OCI-LY3 (cell line): Measurements from ENCODE around the gene TDRD15.

Experiments used
- H2AFZ ChIP-seq: fragments of 200-600, 300-600 bp; shearing (Covaris generic); 2 replicates; pipeline ENCODE4 v1.6.0; 2014; ENCODE audit warnings: antibody characterized with exemption, low read depth, low read length
- H3K27ac ChIP-seq: fragments of 200-600, 300-600 bp; sonication (generic); 2 replicates; pipeline ENCODE4 v1.5.1; 2014; ENCODE audit warnings: mild to moderate bottlenecking, low read length, moderate library complexity, mixed read lengths
- H3K27me3 ChIP-seq: fragments of 200-600, 300-600 bp; sonication (generic); 2 replicates; pipeline ENCODE4 v1.6.1; 2014; ENCODE audit warnings: low read depth, low read length, mixed read lengths
- H3K36me3 ChIP-seq: fragments of 200-600, 300-600 bp; sonication (generic); replicated peaks from 2 replicates; pipeline ENCODE3; 2014; ENCODE audit warnings: low read depth, low read length, mixed read lengths
- H3K4me1 ChIP-seq: fragments of 300-600, 200-600 bp; sonication (generic); 2 replicates; pipeline ENCODE4 v1.6.1; 2014; ENCODE audit warnings: low read length, mixed read lengths
- H3K4me2 ChIP-seq: fragments of 200-600, 300-600 bp; sonication (generic); 2 replicates; pipeline ENCODE4 v1.6.1; 2014; ENCODE audit warnings: low read length, mixed read lengths
- H3K4me3 ChIP-seq: fragments of 300-600, 200-600 bp; sonication (generic); 2 replicates; pipeline ENCODE4 v1.5.1; 2014; ENCODE audit warnings: antibody characterized with exemption, mild to moderate bottlenecking, low read length, moderate library complexity
- H3K79me2 ChIP-seq: fragments of 300-600, 200-600 bp; shearing (Covaris generic); 2 replicates; pipeline ENCODE4 v1.6.1; 2014; ENCODE audit warnings: mild to moderate bottlenecking, low read length, mixed read lengths
- H3K9ac ChIP-seq: fragments of 300-600, 200-600 bp; shearing (Covaris generic); 2 replicates; pipeline ENCODE4 v1.6.0; 2014; ENCODE audit warnings: mild to moderate bottlenecking, low read length, moderate library complexity
- H3K9me3 ChIP-seq: fragments of 200-600, 300-600 bp; shearing (Covaris generic); 2 replicates; pipeline ENCODE4 v1.6.1; 2014; ENCODE audit warnings: low read length, mixed read lengths; ENCODE audit not compliant: insufficient read depth
- H4K20me1 ChIP-seq: fragments of 200-600, 300-600 bp; sonication (generic); 2 replicates; pipeline ENCODE4 v1.6.1; 2016; ENCODE audit warnings: low read length, mixed read lengths; ENCODE audit not compliant: insufficient read depth
- EZH2phosphoT487 ChIP-seq: fragments of 200-600 bp; shearing (Covaris generic); IDR thresholded peaks from 2 replicates; pipeline ENCODE4 v1.6.1; 2018; ENCODE audit warnings: antibody characterized with exemption, mixed run types, low read depth
- TF ChIP-seq, protein P1 (sequence below): fragments of 200-600, 300-600 bp; sonication (generic); IDR thresholded peaks from 2 replicates; pipeline ENCODE4 v1.5.1; 2014; ENCODE audit warnings: antibody characterized with exemption, low read length, low read depth

TDRD15 gene

DNA sequence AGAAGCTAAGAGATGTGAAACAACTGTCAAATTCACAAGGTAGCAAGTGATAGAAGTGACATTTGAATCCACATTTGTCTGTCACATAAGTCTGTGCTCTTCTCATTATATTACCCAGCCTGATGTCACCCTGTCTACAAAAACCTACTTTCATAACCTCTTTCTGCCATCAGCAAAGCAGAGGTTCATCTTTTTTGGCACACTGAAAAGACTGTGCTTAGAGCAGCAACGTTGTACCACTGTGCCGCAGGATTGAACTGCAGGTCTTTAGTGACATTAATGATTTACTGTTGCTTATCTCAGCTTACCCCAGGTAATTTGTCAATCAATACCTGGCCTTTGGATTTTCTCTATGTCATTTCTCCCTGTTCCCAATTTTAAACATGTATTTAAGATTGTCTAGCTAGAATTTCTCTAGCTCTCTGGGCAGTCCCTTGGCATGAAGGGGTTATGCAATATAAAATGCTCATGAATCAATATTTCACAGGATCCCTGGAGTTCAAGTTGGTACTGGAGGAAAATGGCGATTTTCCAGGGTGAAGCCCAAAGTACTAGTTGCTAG, 31.4 kb upstream of the TDRD15 start:
- TF ChIP-seq, protein P1, sequence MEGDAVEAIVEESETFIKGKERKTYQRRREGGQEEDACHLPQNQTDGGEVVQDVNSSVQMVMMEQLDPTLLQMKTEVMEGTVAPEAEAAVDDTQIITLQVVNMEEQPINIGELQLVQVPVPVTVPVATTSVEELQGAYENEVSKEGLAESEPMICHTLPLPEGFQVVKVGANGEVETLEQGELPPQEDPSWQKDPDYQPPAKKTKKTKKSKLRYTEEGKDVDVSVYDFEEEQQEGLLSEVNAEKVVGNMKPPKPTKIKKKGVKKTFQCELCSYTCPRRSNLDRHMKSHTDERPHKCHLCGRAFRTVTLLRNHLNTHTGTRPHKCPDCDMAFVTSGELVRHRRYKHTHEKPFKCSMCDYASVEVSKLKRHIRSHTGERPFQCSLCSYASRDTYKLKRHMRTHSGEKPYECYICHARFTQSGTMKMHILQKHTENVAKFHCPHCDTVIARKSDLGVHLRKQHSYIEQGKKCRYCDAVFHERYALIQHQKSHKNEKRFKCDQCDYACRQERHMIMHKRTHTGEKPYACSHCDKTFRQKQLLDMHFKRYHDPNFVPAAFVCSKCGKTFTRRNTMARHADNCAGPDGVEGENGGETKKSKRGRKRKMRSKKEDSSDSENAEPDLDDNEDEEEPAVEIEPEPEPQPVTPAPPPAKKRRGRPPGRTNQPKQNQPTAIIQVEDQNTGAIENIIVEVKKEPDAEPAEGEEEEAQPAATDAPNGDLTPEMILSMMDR: no peak
- TF ChIP-seq EZH2phosphoT487: no peak
- no peaks in the 10 kb centered on the region for H3K4me1 ChIP-seq
- no peak overlapping the region for H3K9ac ChIP-seq

DNA sequence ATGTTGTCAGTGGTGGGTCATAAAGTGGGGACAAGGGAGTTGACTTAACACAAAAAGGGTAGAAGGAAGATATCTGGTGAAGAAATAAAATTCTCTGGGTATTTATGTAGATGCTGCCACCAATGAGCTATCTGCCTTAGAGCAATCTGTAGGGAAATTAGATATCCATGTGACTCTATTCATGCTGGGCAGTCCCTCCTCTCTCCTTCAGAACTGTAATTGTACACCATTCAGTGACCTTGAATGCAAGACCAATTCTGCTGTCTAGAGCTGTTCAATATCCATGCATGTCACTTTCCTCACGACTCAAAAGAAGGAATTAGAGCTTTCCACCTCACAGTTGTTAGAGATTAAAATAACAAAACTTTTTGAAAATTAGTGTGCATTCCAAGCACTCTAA, 28.6 kb upstream of the TDRD15 start:
- Histone ChIP-seq H3K9me3 (no peaks in the 10 kb centered on the region), H4K20me1 (no peaks in the 10 kb centered on the region), H3K4me1 (no peaks in the 10 kb centered on the region)

More for the DNA sequence above, 31.4 kb upstream of the TDRD15 start:
- Histone ChIP-seq H3K36me3 (no peaks in the 10 kb centered on the region), H3K4me2 (no peak overlapping the region), H2AFZ (no peak overlapping the region), H3K9me3 (no peaks in the 10 kb centered on the region), H3K27me3 (no peaks in the 10 kb centered on the region), H3K4me3 (no peak overlapping the region), H3K27ac (no peak overlapping the region), H4K20me1 (no peaks in the 10 kb centered on the region), H3K79me2 (no peaks in the 10 kb centered on the region)

DNA sequence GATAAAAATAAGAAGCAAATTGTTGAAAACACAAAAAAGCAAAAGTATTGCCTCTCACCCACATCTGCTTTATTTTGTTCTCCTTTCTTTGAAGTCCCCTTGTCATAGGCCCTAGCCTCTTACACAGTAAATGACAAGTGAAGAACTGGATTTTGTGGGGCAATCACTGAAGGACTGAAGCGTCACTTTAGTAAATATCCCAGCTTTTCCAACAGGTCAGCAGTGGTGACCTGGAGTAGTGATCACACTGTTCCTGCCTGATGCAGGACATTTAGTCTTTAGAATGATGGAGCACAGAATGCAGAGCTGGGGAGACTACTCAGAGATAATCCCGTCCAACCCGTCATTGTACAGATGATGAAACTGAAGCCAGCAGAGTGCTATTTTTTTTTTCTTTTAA, 28.1 kb upstream of the TDRD15 start:
- no peak overlapping the region for H3K4me2 ChIP-seq
- no peaks in the 10 kb centered on the region for H3K4me1 ChIP-seq
- no peak for TF ChIP-seq EZH2phosphoT487
- TF ChIP-seq, protein P1: no peak
- H3K36me3 ChIP-seq: no peaks in the 10 kb centered on the region
- H3K9ac ChIP-seq: no peak overlapping the region
- no peaks in the 10 kb centered on the region for H3K27me3 ChIP-seq
- H3K4me3 ChIP-seq: no peak overlapping the region
- no peaks in the 10 kb centered on the region for H3K79me2 ChIP-seq
- no peaks in the 10 kb centered on the region for H3K9me3 ChIP-seq
- no peak overlapping the region for H2AFZ ChIP-seq
- H4K20me1 ChIP-seq: no peaks in the 10 kb centered on the region
- no peak overlapping the region for H3K27ac ChIP-seq

More for the DNA sequence above, 28.6 kb upstream of the TDRD15 start:
- no peak overlapping the region for H3K4me2 ChIP-seq
- no peaks in the 10 kb centered on the region for H3K79me2 ChIP-seq
- no peaks in the 10 kb centered on the region for H3K36me3 ChIP-seq
- no peak overlapping the region for H3K9ac ChIP-seq
- H3K27me3 ChIP-seq: no peaks in the 10 kb centered on the region
- TF ChIP-seq EZH2phosphoT487: no peak
- TF ChIP-seq, protein P1: no peak
- no peak overlapping the region for H3K4me3 ChIP-seq
- no peak overlapping the region for H3K27ac ChIP-seq
- no peak overlapping the region for H2AFZ ChIP-seq

DNA sequence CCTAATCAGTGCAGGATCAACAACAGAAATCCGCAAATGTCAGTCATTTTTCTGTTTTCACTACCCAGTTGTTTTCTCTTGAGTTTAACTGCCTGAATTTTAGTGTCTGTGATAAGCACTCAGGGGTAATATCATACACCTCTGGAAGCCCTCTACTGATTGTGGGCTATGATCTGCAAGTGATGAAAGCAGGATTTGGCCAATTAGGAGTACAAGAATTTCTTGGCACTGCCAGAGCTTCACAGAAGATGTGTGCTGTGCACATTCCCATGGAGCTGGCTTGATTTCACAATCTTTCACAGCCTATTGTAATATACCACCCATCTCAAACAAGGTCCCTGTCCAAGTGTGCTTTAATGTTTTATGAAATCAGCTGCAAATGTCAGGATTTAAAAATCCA, 27.3 kb upstream of the TDRD15 start:
- no peaks in the 10 kb centered on the region for H3K27me3 ChIP-seq
- H4K20me1 ChIP-seq: no peaks in the 10 kb centered on the region
- H3K27ac ChIP-seq: no peak overlapping the region
- H2AFZ ChIP-seq: no peak overlapping the region
- TF ChIP-seq EZH2phosphoT487: no peak
- TF ChIP-seq, protein P1: no peak
- no peak overlapping the region for H3K4me3 ChIP-seq
- H3K9ac ChIP-seq: no peak overlapping the region
- no peaks in the 10 kb centered on the region for H3K9me3 ChIP-seq
- no peaks in the 10 kb centered on the region for H3K36me3 ChIP-seq
- H3K4me2 ChIP-seq: no peak overlapping the region
- no peaks in the 10 kb centered on the region for H3K4me1 ChIP-seq
- H3K79me2 ChIP-seq: no peaks in the 10 kb centered on the region
